Lower lobe of right lung (tissue), 2 donors: Measurements from ENCODE around the gene SLC25A26. TPM values are rescaled to one million over a fixed set of nuclear protein-coding genes. Genes with fewer than 3 reads are reported as not detected.

ENCODE experiments used
- ATAC-seq, 2 donors: fragments of 200-7000 bp; cut with Tn5 transposase; one replicate each; pipeline ENCODE4 v1.9.1; 2020 to 2022; ENCODE audit warnings: mild to moderate bottlenecking in 2 of 2, moderate library complexity in 2 of 2
- DNase-seq: peaks from one replicate; pipeline ENCODE4 v3.0.0-alpha.2; 2020
- H3K27ac ChIP-seq: fragments of 200-600 bp; one replicate; pipeline ENCODE4 v1.8.0; 2022
- H3K27me3 ChIP-seq: fragments of 200-600 bp; one replicate; pipeline ENCODE4 v1.8.0; 2022; ENCODE audit warnings: low read depth
- H3K36me3 ChIP-seq: fragments of 200-600 bp; one replicate; pipeline ENCODE4 v1.8.0; 2022; ENCODE audit warnings: mild to moderate bottlenecking
- H3K4me1 ChIP-seq: fragments of 200-600 bp; one replicate; pipeline ENCODE4 v1.8.0; 2022
- H3K4me3 ChIP-seq: fragments of 200-600 bp; one replicate; pipeline ENCODE4 v1.8.0; 2022; ENCODE audit warnings: mild to moderate bottlenecking
- H3K9me3 ChIP-seq: fragments of 200-600 bp; one replicate; pipeline ENCODE4 v1.8.0; 2022
- intact Hi-C: fragments of 100-400 bp; cut with DNase I; formaldehyde crosslinking; loops from one replicate; pipeline ENCODE4 v1.11.0; 2022
- long read RNA-seq: library from polyadenylated mRNA; unstranded; transcript quantifications from one replicate; pipeline ENCODE4 v2.0.0, GENCODE V29; 2021
- total RNA-seq: library from RNA; stranded (reverse); fragmentation: NEBNext Ultra II Directional; extraction: Animal tissue kit (Norgen Biotek cat#: 25700); gene quantifications from one replicate; pipeline ENCODE4 v1.2.1, GENCODE V29; 2021
- TF ChIP-seq, protein P1 (sequence below): fragments of 200-600 bp; IDR thresholded peaks from one replicate; pipeline ENCODE4 v1.8.0; 2022; ENCODE audit warnings: antibody characterized with exemption, mild to moderate bottlenecking
- donor health status: DM: no; HTN: yes; CAD: no; lungs with severe emphysema.

The SLC25A26 gene
- 18.8 TPM for total RNA-seq
- long read RNA-seq, transcript SLC25A26-201 (9 exons, 1,023 nt), result major isoform, 12 of 29 reads
- long read RNA-seq, partial matches to known transcripts, result 5 of 29 reads
- long read RNA-seq, other reads (novel, unspliced or antisense), result 12 of 29 reads

DNA sequence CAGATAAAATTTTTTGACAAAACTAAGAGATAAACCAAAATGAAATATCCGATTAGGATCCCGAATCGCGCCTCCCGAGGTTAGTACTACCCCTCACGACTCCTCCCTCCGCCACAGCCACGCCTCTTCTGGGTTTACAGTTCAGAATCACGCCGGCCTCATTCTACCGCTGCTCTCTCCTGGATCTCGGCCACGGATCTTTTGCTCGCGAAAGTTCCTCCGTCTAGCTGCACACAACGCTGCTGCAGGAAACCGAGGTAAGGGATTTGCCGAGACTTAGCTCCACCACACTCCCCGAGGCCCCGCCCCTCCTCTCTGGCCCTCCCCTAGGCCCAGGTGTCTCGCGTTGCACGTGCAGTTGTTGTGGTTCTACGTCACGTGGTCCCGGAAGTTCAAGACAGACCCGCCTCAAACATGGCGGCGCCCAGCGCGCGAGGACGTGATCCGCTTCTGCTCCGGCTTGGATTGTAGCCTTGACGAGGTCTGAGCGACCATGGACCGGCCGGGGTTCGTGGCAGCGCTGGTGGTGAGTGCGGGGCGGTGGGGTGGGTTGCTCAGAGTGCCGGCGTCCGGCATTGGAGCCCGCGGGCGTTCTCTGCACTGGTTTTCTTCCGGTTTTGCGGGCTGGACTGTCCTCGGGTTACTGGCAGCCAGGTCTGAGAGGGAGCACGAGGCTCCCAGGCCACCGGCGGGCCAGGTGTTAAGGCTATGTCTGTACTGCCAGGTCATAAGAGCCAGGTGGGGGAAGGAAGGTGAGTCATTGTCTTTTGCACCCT lies at the start of gene SLC25A26:
Gene SLC25A26 (plus strand): TSS at position 400 of the 776 bp plus-strand sequence. CDS start 94 bp downstream, at position 494.
- peak; percentile 99 to 100 for ATAC-seq

GRCh38 chr3:66172394-66172793 lies 48.4 kb upstream of the SLC25A26 start:
- ATAC-seq (no peak), DNase-seq (no peak)
- H3K9me3 ChIP-seq, result no peaks in the 10 kb centered on the region
- intact Hi-C loops, result no loop called here
- no peak overlapping the region for H3K4me3 ChIP-seq
- no peaks in the 10 kb centered on the region for H3K36me3 ChIP-seq
- H3K27ac ChIP-seq, result no peak overlapping the region
- TF ChIP-seq, protein P1, sequence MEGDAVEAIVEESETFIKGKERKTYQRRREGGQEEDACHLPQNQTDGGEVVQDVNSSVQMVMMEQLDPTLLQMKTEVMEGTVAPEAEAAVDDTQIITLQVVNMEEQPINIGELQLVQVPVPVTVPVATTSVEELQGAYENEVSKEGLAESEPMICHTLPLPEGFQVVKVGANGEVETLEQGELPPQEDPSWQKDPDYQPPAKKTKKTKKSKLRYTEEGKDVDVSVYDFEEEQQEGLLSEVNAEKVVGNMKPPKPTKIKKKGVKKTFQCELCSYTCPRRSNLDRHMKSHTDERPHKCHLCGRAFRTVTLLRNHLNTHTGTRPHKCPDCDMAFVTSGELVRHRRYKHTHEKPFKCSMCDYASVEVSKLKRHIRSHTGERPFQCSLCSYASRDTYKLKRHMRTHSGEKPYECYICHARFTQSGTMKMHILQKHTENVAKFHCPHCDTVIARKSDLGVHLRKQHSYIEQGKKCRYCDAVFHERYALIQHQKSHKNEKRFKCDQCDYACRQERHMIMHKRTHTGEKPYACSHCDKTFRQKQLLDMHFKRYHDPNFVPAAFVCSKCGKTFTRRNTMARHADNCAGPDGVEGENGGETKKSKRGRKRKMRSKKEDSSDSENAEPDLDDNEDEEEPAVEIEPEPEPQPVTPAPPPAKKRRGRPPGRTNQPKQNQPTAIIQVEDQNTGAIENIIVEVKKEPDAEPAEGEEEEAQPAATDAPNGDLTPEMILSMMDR, result no peak
- no peaks in the 10 kb centered on the region for H3K4me1 ChIP-seq
- H3K27me3 ChIP-seq, result no peaks in the 10 kb centered on the region

More for the DNA sequence above, at the start of gene SLC25A26:
- intact Hi-C loops, result no loop called here
- H3K36me3 ChIP-seq, result peaks cover 4% of the 10 kb centered on the region
- peak; percentile 97 for DNase-seq
- H3K27me3 ChIP-seq, result no peaks in the 10 kb centered on the region
- H3K4me3 ChIP-seq, result peak within 1 kb of the TSS; percentile 76
- H3K27ac ChIP-seq, result peak within 1 kb of the TSS; percentile 81
- peaks cover 6% of the 10 kb centered on the region for H3K4me1 ChIP-seq
- H3K9me3 ChIP-seq, result no peaks in the 10 kb centered on the region
- TF ChIP-seq, protein P1, result no peak

DNA sequence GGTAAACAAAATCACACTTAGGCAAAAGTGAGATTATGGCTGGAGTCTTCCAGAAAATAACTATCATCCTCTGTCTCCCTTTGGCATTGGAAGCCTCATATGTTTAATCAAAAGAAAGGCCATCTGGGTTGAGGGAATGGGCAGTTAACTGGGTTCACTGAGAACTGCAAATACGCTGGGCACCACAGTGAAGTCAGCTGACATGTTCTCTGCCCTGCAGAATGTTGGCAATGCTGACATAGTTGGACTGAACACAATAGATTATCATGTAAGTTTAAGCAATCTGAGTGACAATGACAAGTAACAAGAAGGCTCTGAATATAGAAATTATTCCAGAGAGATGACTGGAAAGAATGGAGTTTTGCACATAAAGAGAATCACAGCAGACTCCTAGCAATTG lies 43.8 kb upstream of the SLC25A26 start:
- Histone ChIP-seq H3K36me3 (no peaks in the 10 kb centered on the region), H3K4me3 (no peak overlapping the region), H3K27me3 (no peaks in the 10 kb centered on the region), H3K4me1 (no peaks in the 10 kb centered on the region), H3K27ac (no peak overlapping the region), H3K9me3 (no peaks in the 10 kb centered on the region)
- intact Hi-C loops, result no loop called here
- DNase-seq, result no peak
- ATAC-seq, result no peak
- TF ChIP-seq, protein P1, result no peak

DNA sequence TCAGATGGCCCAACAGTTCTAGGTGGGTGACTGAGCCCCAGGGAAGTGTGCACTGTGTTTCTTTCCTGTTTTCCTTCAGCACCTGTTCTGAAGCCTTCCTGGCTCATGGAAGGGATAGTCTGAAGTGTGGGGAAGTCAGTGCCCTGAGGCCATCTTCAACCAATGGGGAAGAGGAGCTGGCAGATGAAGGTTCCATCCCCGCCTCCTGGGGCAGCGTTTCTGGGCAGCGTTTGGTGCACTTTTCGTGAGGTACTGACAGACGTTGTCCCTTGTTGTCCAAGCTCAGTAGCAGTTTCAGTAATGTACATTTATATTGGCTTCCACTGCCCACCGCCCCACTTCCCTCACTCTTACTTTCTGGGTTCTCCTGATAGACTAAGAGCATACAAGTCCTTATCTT lies 42.6 kb upstream of the SLC25A26 start:
- no peaks in the 10 kb centered on the region for H3K27me3 ChIP-seq
- DNase-seq, result no peak
- H3K27ac ChIP-seq, result no peak overlapping the region
- intact Hi-C loops, result no loop called here
- H3K36me3 ChIP-seq, result no peaks in the 10 kb centered on the region
- TF ChIP-seq, protein P1, result no peak
- no peaks in the 10 kb centered on the region for H3K9me3 ChIP-seq
- no peaks in the 10 kb centered on the region for H3K4me1 ChIP-seq
- no peak for ATAC-seq
- H3K4me3 ChIP-seq, result no peak overlapping the region

- H3K4me1 ChIP-seq, result no peaks in the 10 kb centered on the region
- H3K27ac ChIP-seq, result no peak overlapping the region
- DNase-seq, result no peak
- H3K27me3 ChIP-seq, result no peaks in the 10 kb centered on the region
- TF ChIP-seq, protein P1, result no peak
- H3K4me3 ChIP-seq, result no peak overlapping the region
- no peak for ATAC-seq
- H3K36me3 ChIP-seq, result no peaks in the 10 kb centered on the region
- H3K9me3 ChIP-seq, result no peaks in the 10 kb centered on the region
- intact Hi-C loops, result no loop called here
These were observed 41.0 kb upstream of the SLC25A26 start for GRCh38 chr3:66179793-66180192.
